GM13977 (cell line): ENCODE results near the gene TGFBR1.

Experiments
- DNase-seq: peaks from one replicate; pipeline ENCODE4 v3.0.0; 2012; ENCODE audit warnings: low spot score
- CTCF ChIP-seq: IDR thresholded peaks from 2 replicates; pipeline ENCODE4 v1.5.1; 2012; ENCODE audit warnings: mild to moderate bottlenecking, control low read depth; ENCODE audit not compliant: insufficient read depth; ENCODE audit errors: extremely low read depth, missing control alignments
- in situ Hi-C: fragments of 300-500 bp; cut with MboI; formaldehyde crosslinking; loops from one replicate; pipeline ENCODE4 v1.12.0; 2022; ENCODE audit warnings: low sequenced_read_pairs, low pct_unique_long_range_greater_than_20kb, mixed read lengths, inconsistent platforms; ENCODE audit not compliant: unreplicated experiment

TGFBR1 gene

GRCh38 chr9:99181621-99182020 lies 76.7 kb downstream of the TGFBR1 start:
- no peak for TF ChIP-seq CTCF
- DNase-seq = peak; percentile 53
- in situ Hi-C loops = loop anchor here (25.0 kb wide), 3 partner anchors 631 to 1031 kb away; partner anchors contain the start of gene NR4A3

GRCh38 chr9:99182356-99182755 lies 77.4 kb downstream of the TGFBR1 start:
- no peak for DNase-seq
- TF ChIP-seq CTCF = no peak
- in situ Hi-C loops = loop anchor here (25.0 kb wide), 3 partner anchors 630 to 1030 kb away; partner anchors contain the start of gene NR4A3

GRCh38 chr9:99183616-99184015 lies 78.7 kb downstream of the TGFBR1 start:
- in situ Hi-C loops = loop anchor here (25.0 kb wide), 3 partner anchors 629 to 1029 kb away; partner anchors contain the start of gene NR4A3
- TF ChIP-seq CTCF = no peak
- no peak for DNase-seq

- no peak for TF ChIP-seq CTCF
- in situ Hi-C loops = loop anchor here (25.0 kb wide), 3 partner anchors 628 to 1028 kb away; partner anchors contain the start of gene NR4A3
- no peak for DNase-seq
Measured at GRCh38 chr9:99184110-99184474, 79.2 kb downstream of the TGFBR1 start.

GRCh38 chr9:99184475-99185347 lies 79.8 kb downstream of the TGFBR1 start:
- TF ChIP-seq CTCF = peak; percentile 93
- peak; percentile 69 for DNase-seq
- in situ Hi-C loops = loop anchor here (25.0 kb wide), 3 partner anchors 628 to 1028 kb away; partner anchors contain the start of gene NR4A3

- in situ Hi-C loops = loop anchor here (25.0 kb wide), 3 partner anchors 627 to 1027 kb away; partner anchors contain the start of gene NR4A3
- no peak for DNase-seq
- no peak for TF ChIP-seq CTCF
Measured at GRCh38 chr9:99185348-99185632, 80.4 kb downstream of the TGFBR1 start.
